Measurements from ENCODE around the gene GSG1L2. TPM values are rescaled to one million over a fixed set of nuclear protein-coding genes. Genes with fewer than 3 reads are reported as not detected.

GSG1L2 gene
- total and polyA plus RNA-seq, 2 donors (not counting 1 experiment from before 2014, with no cell fraction given): not detected

- H2AFZ ChIP-seq (ENCODE audit: insufficient read depth, low read depth, low read length, poor library complexity, severe bottlenecking): no peak overlapping the region
- H3K27ac ChIP-seq (ENCODE audit: low read length in 2 of 2): no peak overlapping the region
- H3K27ac Mint-ChIP-seq: no peak overlapping the region
- no peaks in the 10 kb centered on the region for H3K36me3 ChIP-seq (replicated peaks in 1 of 2; ENCODE audit: control extremely low read depth in 1 of 2, control insufficient read depth in 1 of 2, extremely low read depth in 1 of 2, insufficient read depth in 2 of 2, low read length in 1 of 2)
- H3K79me2 ChIP-seq (ENCODE audit: control insufficient read depth, insufficient read depth, low read length): no peaks in the 10 kb centered on the region
- no peaks in the 10 kb centered on the region for H3K27me3 ChIP-seq (replicated peaks in 1 of 4; ENCODE audit: control extremely low read depth in 1 of 4, control insufficient read depth in 3 of 4, insufficient read depth in 4 of 4, low read length in 3 of 4)
- POLR2A ChIA-PET: no interaction called here
- TF ChIP-seq EZH2 (IDR thresholded peaks at IDR 0.05; ENCODE audit: borderline replicate concordance, insufficient read depth, low read depth, low read length, poor library complexity, severe bottlenecking) (no peak), CTCF (IDR thresholded peaks at IDR 0.05) (no peak)
- H3K4me1 ChIP-seq (ENCODE audit: control insufficient read depth in 2 of 2, insufficient read depth in 2 of 2, low read length in 2 of 2): no peaks in the 10 kb centered on the region
- WGBS (ENCODE audit: insufficient coverage): 87% methylated on average over 12 of the region's 14 CpGs
- no peaks in the 10 kb centered on the region for H4K20me1 ChIP-seq (ENCODE audit: control insufficient read depth, insufficient read depth, low read length, poor library complexity, severe bottlenecking)
- no peak for DNase-seq
- peaks cover 0 to 5% (median 0%) of the 10 kb centered on the region in 3 donors for H3K9me3 ChIP-seq (ENCODE audit: control extremely low read depth in 1 of 3, control insufficient read depth in 2 of 3, insufficient read depth in 1 of 3, low read length in 2 of 3)
- CTCF ChIA-PET: no interaction called here
- H3K27me3 Mint-ChIP-seq: peaks cover 14% of the 10 kb centered on the region
- no peak overlapping the region for H3K4me3 Mint-ChIP-seq
- H3K4me3 ChIP-seq (ENCODE audit: control extremely low read depth in 1 of 5, extremely low read depth in 1 of 5, insufficient read depth in 1 of 5, low read depth in 2 of 5, low read length in 4 of 5): no peak overlapping the region
- H3K9ac ChIP-seq (ENCODE audit: low read length): no peak overlapping the region
- intact Hi-C loops (cut with micrococcal nuclease): no loop called here
- ATAC-seq (ENCODE audit: low read depth): no peak
- H3K9me3 Mint-ChIP-seq (ENCODE audit: insufficient read depth): no peaks in the 10 kb centered on the region
- H3K4me1 Mint-ChIP-seq: no peaks in the 10 kb centered on the region
- no peak overlapping the region for H3K4me2 ChIP-seq (replicated peaks; ENCODE audit: low read depth, low read length, poor library complexity, severe bottlenecking)
Measured at GRCh38 chr17:9843152-9844010, 21.5 kb upstream of the GSG1L2 start.

GRCh38 chr17:9842057-9842758, 20.3 kb upstream of the GSG1L2 start:
- no peak overlapping the region for H3K27ac ChIP-seq (ENCODE audit: low read length in 2 of 2)
- H3K9me3 ChIP-seq (ENCODE audit: control extremely low read depth in 1 of 3, control insufficient read depth in 2 of 3, insufficient read depth in 1 of 3, low read length in 2 of 3): no peaks in the 10 kb centered on the region
- no peaks in the 10 kb centered on the region for H3K27me3 ChIP-seq (replicated peaks in 1 of 4; ENCODE audit: control extremely low read depth in 1 of 4, control insufficient read depth in 3 of 4, insufficient read depth in 4 of 4, low read length in 3 of 4)
- H3K4me3 ChIP-seq (ENCODE audit: control extremely low read depth in 1 of 5, extremely low read depth in 1 of 5, insufficient read depth in 1 of 5, low read depth in 2 of 5, low read length in 4 of 5): no peak overlapping the region
- no peaks in the 10 kb centered on the region for H3K4me1 ChIP-seq (ENCODE audit: control insufficient read depth in 2 of 2, insufficient read depth in 2 of 2, low read length in 2 of 2)
- Mint-ChIP-seq H3K27ac (no peak overlapping the region), H3K4me3 (no peak overlapping the region), H3K27me3 (peaks cover 18% of the 10 kb centered on the region), H3K9me3 (ENCODE audit: insufficient read depth) (no peaks in the 10 kb centered on the region), H3K4me1 (no peaks in the 10 kb centered on the region)
- no peaks in the 10 kb centered on the region for H3K79me2 ChIP-seq (ENCODE audit: control insufficient read depth, insufficient read depth, low read length)
- no peak for DNase-seq
- ATAC-seq (ENCODE audit: low read depth): no peak
- H3K4me2 ChIP-seq (replicated peaks; ENCODE audit: low read depth, low read length, poor library complexity, severe bottlenecking): no peak overlapping the region
- ChIA-PET POLR2A (no interaction called here), CTCF (no interaction called here)
- H4K20me1 ChIP-seq (ENCODE audit: control insufficient read depth, insufficient read depth, low read length, poor library complexity, severe bottlenecking): no peaks in the 10 kb centered on the region
- H2AFZ ChIP-seq (ENCODE audit: insufficient read depth, low read depth, low read length, poor library complexity, severe bottlenecking): no peak overlapping the region
- no peaks in the 10 kb centered on the region for H3K36me3 ChIP-seq (replicated peaks in 1 of 2; ENCODE audit: control extremely low read depth in 1 of 2, control insufficient read depth in 1 of 2, extremely low read depth in 1 of 2, insufficient read depth in 2 of 2, low read length in 1 of 2)
- intact Hi-C loops (cut with micrococcal nuclease): no loop called here
- WGBS (ENCODE audit: insufficient coverage): 72% methylated on average over 14 of the region's 14 CpGs
- no peak overlapping the region for H3K9ac ChIP-seq (ENCODE audit: low read length)
- TF ChIP-seq CTCF (IDR thresholded peaks at IDR 0.05): no peak
- TF ChIP-seq EZH2 (IDR thresholded peaks at IDR 0.05; ENCODE audit: borderline replicate concordance, insufficient read depth, low read depth, low read length, poor library complexity, severe bottlenecking): no peak
